ENCODE data around the gene LPIN1.
"Not testable (repeated sequence)": the region's sequence is repeated elsewhere in the genome, so short reads cannot be mapped to it uniquely, and the experiment has no call there.

The LPIN1 gene

GRCh38 chr2:11722292-11723060, 24.0 kb upstream of the LPIN1 start:
- peaks cover 15% of the 10 kb centered on the region for H3K27me3 Mint-ChIP-seq
- no peaks in the 10 kb centered on the region for H3K36me3 Mint-ChIP-seq (ENCODE audit: low read depth)
- intact Hi-C loops (cut with micrococcal nuclease): no loop called here
- H3K4me1 Mint-ChIP-seq (ENCODE audit: low read depth): peaks cover 5% of the 10 kb centered on the region
- no peak overlapping the region for H3K4me3 Mint-ChIP-seq
- H3K27ac Mint-ChIP-seq: no peak overlapping the region
- H3K9me3 Mint-ChIP-seq: no peaks in the 10 kb centered on the region

GRCh38 chr2:11723061-11723371, 23.4 kb upstream of the LPIN1 start:
- Mint-ChIP-seq H3K36me3 (ENCODE audit: low read depth) (no peaks in the 10 kb centered on the region), H3K27ac (no peak overlapping the region), H3K9me3 (no peaks in the 10 kb centered on the region), H3K27me3 (peaks cover 15% of the 10 kb centered on the region), H3K4me1 (ENCODE audit: low read depth) (peaks cover under 1% of the 10 kb centered on the region), H3K4me3 (no peak overlapping the region)
- intact Hi-C loops (cut with micrococcal nuclease): no loop called here

GRCh38 chr2:11724151-11724550, 22.3 kb upstream of the LPIN1 start:
- Mint-ChIP-seq H3K27me3 (peaks cover 13% of the 10 kb centered on the region), H3K27ac (no peak overlapping the region), H3K4me3 (no peak overlapping the region), H3K9me3 (no peaks in the 10 kb centered on the region), H3K36me3 (ENCODE audit: low read depth) (no peaks in the 10 kb centered on the region), H3K4me1 (ENCODE audit: low read depth) (no peaks in the 10 kb centered on the region)
- intact Hi-C loops (cut with micrococcal nuclease): no loop called here

GRCh38 chr2:11726384-11726783, 20.0 kb upstream of the LPIN1 start:
- Mint-ChIP-seq H3K27me3 (peaks cover 6% of the 10 kb centered on the region), H3K9me3 (no peaks in the 10 kb centered on the region), H3K36me3 (ENCODE audit: low read depth) (no peaks in the 10 kb centered on the region), H3K4me3 (no peak overlapping the region), H3K27ac (no peak overlapping the region), H3K4me1 (ENCODE audit: low read depth) (peaks cover 7% of the 10 kb centered on the region)
- intact Hi-C loops (cut with micrococcal nuclease): no loop called here

- no peaks in the 10 kb centered on the region for H3K27me3 Mint-ChIP-seq
- no peaks in the 10 kb centered on the region for H3K9me3 Mint-ChIP-seq
- intact Hi-C loops (cut with micrococcal nuclease): no loop called here
- H3K36me3 Mint-ChIP-seq (ENCODE audit: low read depth): no peaks in the 10 kb centered on the region
- H3K27ac Mint-ChIP-seq: no peak overlapping the region
- no peak overlapping the region for H3K4me3 Mint-ChIP-seq
- peaks cover 7% of the 10 kb centered on the region for H3K4me1 Mint-ChIP-seq (ENCODE audit: low read depth)
These were observed 16.8 kb upstream of the LPIN1 start for GRCh38 chr2:11729362-11730212.

- H3K36me3 Mint-ChIP-seq (ENCODE audit: low read depth); H3K4me1 Mint-ChIP-seq (ENCODE audit: low read depth): not testable (repeated sequence)
These were observed 15.0 kb upstream of the LPIN1 start for GRCh38 chr2:11731214-11731984.

GRCh38 chr2:11732587-11732986, 13.8 kb upstream of the LPIN1 start:
- peaks cover 10% of the 10 kb centered on the region for H3K27me3 Mint-ChIP-seq
- H3K36me3 Mint-ChIP-seq (ENCODE audit: low read depth): no peaks in the 10 kb centered on the region
- H3K27ac Mint-ChIP-seq: no peak overlapping the region
- H3K9me3 Mint-ChIP-seq: no peaks in the 10 kb centered on the region
- peaks cover 7% of the 10 kb centered on the region for H3K4me1 Mint-ChIP-seq (ENCODE audit: low read depth)
- no peak overlapping the region for H3K4me3 Mint-ChIP-seq
- intact Hi-C loops (cut with micrococcal nuclease): no loop called here

More at GRCh38 chr2:11731214-11731984, 15.0 kb upstream of the LPIN1 start:
- H3K27ac Mint-ChIP-seq; H3K27me3 Mint-ChIP-seq; intact Hi-C loops (cut with micrococcal nuclease); H3K9me3 Mint-ChIP-seq; H3K4me3 Mint-ChIP-seq: not testable (repeated sequence)

GRCh38 chr2:11737852-11738251, 8.6 kb upstream of the LPIN1 start:
- intact Hi-C loops (cut with micrococcal nuclease): loop anchor here (1.0 kb wide), 1 partner anchor 41 kb away; no protein-coding TSS in a partner anchor
- Mint-ChIP-seq H3K27me3 (peaks cover 12% of the 10 kb centered on the region), H3K4me1 (ENCODE audit: low read depth) (peaks cover 19% of the 10 kb centered on the region)
- not testable (repeated sequence) for H3K27ac Mint-ChIP-seq; H3K36me3 Mint-ChIP-seq (ENCODE audit: low read depth); H3K9me3 Mint-ChIP-seq; H3K4me3 Mint-ChIP-seq

GRCh38 chr2:11738589-11739436, 7.6 kb upstream of the LPIN1 start:
- H3K4me1 Mint-ChIP-seq (ENCODE audit: low read depth): peaks cover 27% of the 10 kb centered on the region

GRCh38 chr2:11740723-11741122, 5.7 kb upstream of the LPIN1 start:
- no peaks in the 10 kb centered on the region for H3K9me3 Mint-ChIP-seq
- H3K4me3 Mint-ChIP-seq: no peak overlapping the region
- H3K36me3 Mint-ChIP-seq (ENCODE audit: low read depth): no peaks in the 10 kb centered on the region
- intact Hi-C loops (cut with micrococcal nuclease): loop anchor here (10.0 kb wide), 2 partner anchors 276 to 396 kb away; partner anchors contain the start of genes E2F6 and ROCK2
- peaks cover 46% of the 10 kb centered on the region for H3K4me1 Mint-ChIP-seq (ENCODE audit: low read depth)
- H3K27ac Mint-ChIP-seq: peak overlapping the region; percentile 57
- peaks cover 12% of the 10 kb centered on the region for H3K27me3 Mint-ChIP-seq

More at GRCh38 chr2:11738589-11739436, 7.6 kb upstream of the LPIN1 start:
- Mint-ChIP-seq H3K36me3 (ENCODE audit: low read depth) (no peaks in the 10 kb centered on the region), H3K27me3 (peaks cover 12% of the 10 kb centered on the region), H3K4me3 (no peak overlapping the region), H3K9me3 (no peaks in the 10 kb centered on the region), H3K27ac (no peak overlapping the region)
- intact Hi-C loops (cut with micrococcal nuclease): loop anchor here (1.0 kb wide), 1 partner anchor 40 kb away; no protein-coding TSS in a partner anchor

- Mint-ChIP-seq H3K9me3 (no peaks in the 10 kb centered on the region), H3K36me3 (ENCODE audit: low read depth) (no peaks in the 10 kb centered on the region), H3K4me1 (ENCODE audit: low read depth) (peaks cover 56% of the 10 kb centered on the region), H3K27me3 (peaks cover 5% of the 10 kb centered on the region), H3K27ac (peak overlapping the region; percentile 82), H3K4me3 (no peak overlapping the region)
- intact Hi-C loops (cut with micrococcal nuclease): loop anchor here (10.0 kb wide), 2 partner anchors 278 to 398 kb away; partner anchors contain the start of genes E2F6 and ROCK2
These were observed 4.1 kb upstream of the LPIN1 start for GRCh38 chr2:11742317-11742701.

GRCh38 chr2:11742702-11743357, 3.6 kb upstream of the LPIN1 start:
- intact Hi-C loops (cut with micrococcal nuclease): loop anchor here (10.0 kb wide), 2 partner anchors 278 to 398 kb away; partner anchors contain the start of genes E2F6 and ROCK2
- H3K36me3 Mint-ChIP-seq (ENCODE audit: low read depth): no peaks in the 10 kb centered on the region
- peak overlapping the region; percentile 82 for H3K27ac Mint-ChIP-seq
- no peaks in the 10 kb centered on the region for H3K9me3 Mint-ChIP-seq
- no peak overlapping the region for H3K4me3 Mint-ChIP-seq
- peaks cover 5% of the 10 kb centered on the region for H3K27me3 Mint-ChIP-seq
- H3K4me1 Mint-ChIP-seq (ENCODE audit: low read depth): peaks cover 62% of the 10 kb centered on the region

All from dendritic cell treated with granulocyte-macrophage colony-stimulating factor and Interleukin-4, amounts not matched to agents 40 ng/mL and 50 ng/mL, for 4 days (primary cell).